Measurements from ENCODE around the gene ZBTB7C. TPM values are rescaled to one million over a fixed set of nuclear protein-coding genes. Genes with fewer than 3 reads are reported as not detected.

The ZBTB7C gene
- total and polyA plus RNA-seq, 10 of the 15 experiments (the other 5 are each of a cell fraction or from before 2014, with no cell fraction given): under 0.01 to 0.08 (median 0.01) TPM; not detected in 7

GRCh38 chr18:48013162-48013561, 396.0 kb downstream of the ZBTB7C start:
- peaks cover 0 to 4% of the 10 kb centered on the region in 2 experiments; a peak in 2 of 4 replicates for H3K27me3 ChIP-seq (replicated peaks in 1 of 2; ENCODE audit: control insufficient read depth in 2 of 2, insufficient read depth in 2 of 2, low read length in 1 of 2)
- no peaks in the 10 kb centered on the region for H4K20me1 ChIP-seq (ENCODE audit: control insufficient read depth, insufficient read depth)
- RAD21 ChIA-PET (ENCODE audit: unreplicated experiment): no interaction called here
- SMC1A ChIA-PET (ENCODE audit: uncharacterized antibody, unreplicated experiment): no interaction called here
- H3K4me2 ChIP-seq (ENCODE audit: control insufficient read depth, insufficient read depth): no peak overlapping the region
- intact Hi-C loops (cut with micrococcal nuclease; ENCODE audit: unreplicated experiment): no loop called here
- H3K4me1 ChIP-seq (ENCODE audit: control insufficient read depth, insufficient read depth, low read length): no peaks in the 10 kb centered on the region
- ATAC-seq: no peak
- WGBS (ENCODE audit: insufficient coverage, insufficient replicate concordance, low lambda C conversion rate, missing lambda C conversion rate): 1% methylated on average over 4 of the region's 4 CpGs
- H3K4me3 ChIP-seq: no peak overlapping the region
- H3K36me3 ChIP-seq (ENCODE audit: control insufficient read depth in 2 of 2, insufficient read depth in 2 of 2, low read length in 1 of 2): no peaks in the 10 kb centered on the region
- no peaks in the 10 kb centered on the region; the same call in 2 of the 3 replicates for H3K9me3 ChIP-seq (replicated peaks; ENCODE audit: control insufficient read depth, insufficient read depth, low read length)
- H2AFZ ChIP-seq (ENCODE audit: control insufficient read depth, low read depth, low read length): no peak overlapping the region
- no peak for DNase-seq (ENCODE audit: low read depth, low spot score)
- no peak overlapping the region for H3K27ac ChIP-seq (ENCODE audit: control insufficient read depth, insufficient read depth)
- no peak for FAIRE-seq
- CTCF ChIA-PET: no interaction called here
- no peak overlapping the region for H3K9ac ChIP-seq (ENCODE audit: control insufficient read depth, insufficient read depth, low read length)
- POLR2A ChIA-PET: no interaction called here
- no peaks in the 10 kb centered on the region for H3K79me2 ChIP-seq (ENCODE audit: control insufficient read depth, insufficient read depth, low read length)
- BruUV-seq (replicated peaks): no TSS peak
- in situ Hi-C loops (cut with MboI): no loop called here
- TF ChIP-seq NFIC (IDR thresholded peaks at IDR 0.05; ENCODE audit: low read depth, low read length): no peak
- no peak for TF ChIP-seq POLR2AphosphoS2 (IDR thresholded peaks at IDR 0.05; ENCODE audit: low read depth, low read length)
- TF ChIP-seq ZNF217 (IDR thresholded peaks at IDR 0.05): no peak
- no peak for TF ChIP-seq CEBPZ (IDR thresholded peaks at IDR 0.05; ENCODE audit: low read depth, low read length)
- no peak for TF ChIP-seq SIX5 (IDR thresholded peaks at IDR 0.05; ENCODE audit: low read depth, low read length, severe bottlenecking)
- no peak for TF ChIP-seq YBX1 (IDR thresholded peaks at IDR 0.05)
- no peak for TF ChIP-seq JUND (IDR thresholded peaks at IDR 0.05; ENCODE audit: low read depth, low read length)
- TF ChIP-seq HDAC6 (IDR thresholded peaks at IDR 0.05; ENCODE audit: unreplicated experiment): no peak
- no peak for TF ChIP-seq REST (IDR thresholded peaks at IDR 0.05; ENCODE audit: low read depth, low read length)
- no peak for TF ChIP-seq PAX5 (IDR thresholded peaks at IDR 0.05; ENCODE audit: borderline replicate concordance, low read depth, low read length)
- no peak for TF ChIP-seq TCF7 (IDR thresholded peaks at IDR 0.05; ENCODE audit: borderline replicate concordance)
- no peak for TF ChIP-seq SMC3 (IDR thresholded peaks at IDR 0.05; ENCODE audit: borderline replicate concordance, low read length)
- TF ChIP-seq E4F1 (IDR thresholded peaks at IDR 0.05; ENCODE audit: borderline replicate concordance, partially characterized antibody): no peak
- TF ChIP-seq ZNF24 (IDR thresholded peaks at IDR 0.05): no peak

Data from GM12878 (cell line).